ENCODE measurements around the gene CALY.

The CALY gene

DNA sequence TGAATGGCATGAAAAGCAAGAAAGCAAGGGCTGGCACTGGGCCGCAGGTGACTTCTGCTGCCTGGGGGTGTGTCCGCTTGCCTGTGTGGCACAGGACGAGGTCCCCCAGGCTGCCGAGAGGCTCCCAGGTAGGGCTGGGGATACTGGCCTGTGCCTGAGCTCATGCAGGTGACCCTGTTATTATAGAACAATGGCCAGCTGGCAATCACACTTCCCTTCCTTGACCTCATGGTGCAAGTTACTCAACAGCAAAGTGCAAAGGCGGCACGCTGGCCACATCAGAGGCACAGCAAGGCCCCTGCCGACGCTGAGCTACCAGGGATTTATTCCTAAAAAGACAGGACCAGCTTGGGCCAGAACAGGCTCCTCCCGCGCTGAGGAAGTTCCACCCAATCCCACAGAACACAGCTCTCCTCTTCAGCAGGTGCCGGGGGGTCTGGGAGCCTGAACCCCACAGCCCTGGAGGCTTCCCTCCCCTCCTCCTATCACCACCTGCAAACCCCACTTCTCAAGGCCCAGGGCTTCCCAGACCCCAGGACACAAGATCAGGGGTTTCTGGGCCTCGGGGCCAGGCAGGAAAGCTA lies 58.6 kb downstream of the CALY start:
- no peak overlapping the region for H3K4me3 ChIP-seq (ENCODE audit: low read depth, low read length)
- DNase-seq (ENCODE audit: low read depth) = no peak

DNA sequence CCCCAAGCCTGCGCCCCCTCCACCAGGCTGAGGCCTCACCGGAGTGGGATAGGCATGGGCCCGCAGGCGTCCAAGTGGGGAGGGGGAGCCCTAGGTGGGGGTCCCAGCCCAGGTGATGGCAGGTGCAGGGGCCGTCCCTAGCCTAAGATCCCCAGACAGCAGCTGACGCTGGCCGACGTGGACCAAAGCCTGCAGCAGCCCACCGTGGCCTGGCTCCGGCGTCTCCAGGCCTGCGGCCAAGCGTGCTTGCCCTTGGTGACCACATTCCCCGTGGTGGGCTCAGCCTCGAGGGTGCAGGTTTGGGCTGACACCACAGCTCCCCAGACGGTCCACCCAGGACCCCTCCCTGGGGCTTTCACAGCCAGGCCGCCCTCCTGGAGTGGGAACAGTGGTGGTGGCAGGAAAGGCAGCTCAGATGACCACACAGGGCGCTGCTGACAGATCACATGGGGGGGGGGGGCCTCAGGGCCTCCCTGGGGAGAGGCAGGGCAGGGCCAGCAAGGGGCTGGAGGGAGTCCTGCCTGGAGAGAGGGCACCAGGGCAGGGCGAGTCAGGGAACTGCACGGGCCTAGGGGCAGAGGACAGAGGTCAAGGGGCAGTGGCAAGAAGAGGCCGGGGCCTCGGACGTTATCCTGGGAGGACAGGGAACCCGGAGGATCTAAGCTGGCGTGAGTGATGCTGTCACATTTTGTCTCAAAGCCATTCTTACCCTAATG lies 59.3 kb downstream of the CALY start:
- no peak overlapping the region for H3K4me3 ChIP-seq (ENCODE audit: low read depth, low read length)
- no peak for DNase-seq (ENCODE audit: low read depth)

DNA sequence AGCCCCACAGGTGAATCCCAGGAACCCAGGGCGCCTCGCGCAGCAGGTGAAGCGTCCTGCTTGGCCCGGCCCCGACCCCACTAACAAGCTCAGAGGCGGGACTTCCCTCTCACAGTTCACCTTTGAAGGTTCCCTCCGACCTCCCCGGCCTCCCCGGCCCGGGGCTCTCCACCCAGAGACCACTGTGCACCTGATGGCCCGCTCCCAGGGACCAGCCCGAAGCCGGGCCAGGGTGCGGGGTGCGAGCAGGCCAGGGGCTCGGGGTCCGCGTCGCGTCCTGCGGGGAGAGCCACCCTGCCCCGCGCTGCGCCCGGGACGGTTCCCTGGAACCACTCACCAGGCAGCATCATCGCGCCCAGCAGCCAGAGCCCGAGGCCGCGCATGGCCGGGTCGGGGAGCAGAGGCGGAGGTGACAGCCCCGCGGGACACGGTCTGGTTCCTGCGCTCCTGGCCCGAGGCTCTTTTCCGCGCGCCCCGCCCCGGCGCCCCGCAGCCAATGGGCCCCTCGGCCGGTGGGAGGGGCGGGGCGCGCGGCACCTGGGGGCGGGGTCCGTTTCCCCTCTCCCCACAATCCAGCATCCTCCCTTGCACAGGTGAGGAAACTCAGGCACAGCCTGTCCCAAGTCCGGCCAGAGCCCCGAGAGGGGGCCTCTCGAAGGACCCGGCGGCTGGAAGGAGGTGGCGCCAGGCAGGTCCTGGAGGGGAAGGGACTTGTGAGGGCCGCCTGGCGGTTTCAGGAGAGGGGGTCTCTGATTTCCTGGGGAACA lies 60.1 kb downstream of the CALY start, which contains the start of gene ADAM8:
Gene ADAM8 (minus strand): TSS at position 434 of the 767 bp plus-strand sequence. CDS start 51 bp downstream, at position 383.
- no peak for DNase-seq (ENCODE audit: low read depth)
- H3K4me3 ChIP-seq (ENCODE audit: low read depth, low read length) = no peak within 1 kb of the TSS

- no peak overlapping the region for H3K4me3 ChIP-seq (ENCODE audit: low read depth, low read length)
These were observed 60.6 kb downstream of the CALY start for GRCh38 chr10:133276100-133276434.

DNA sequence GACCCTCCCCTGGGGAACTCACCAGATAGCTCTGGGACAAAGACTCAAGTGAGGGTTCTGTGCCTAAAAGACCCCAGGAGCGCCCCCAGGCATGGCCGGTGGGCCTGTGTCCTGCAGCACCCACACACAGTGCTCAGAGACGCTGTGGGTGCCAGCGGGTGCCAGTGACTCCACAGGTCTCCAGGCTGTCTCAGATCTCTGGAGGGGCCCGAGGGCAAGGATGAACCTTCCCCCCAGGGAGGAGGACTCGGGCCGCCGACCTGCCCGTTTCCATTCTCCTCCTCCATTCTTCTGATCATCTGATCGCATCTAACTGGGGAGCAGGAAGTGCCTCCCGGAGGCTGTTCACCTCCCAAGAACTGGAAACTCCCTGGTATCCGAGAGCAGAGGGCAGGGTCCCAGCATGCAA lies 61.0 kb downstream of the CALY start:
- no peak for DNase-seq (ENCODE audit: low read depth)

More at GRCh38 chr10:133276100-133276434, 60.6 kb downstream of the CALY start:
- DNase-seq (ENCODE audit: low read depth) = no peak

GRCh38 chr10:133274751-133275683 lies 61.7 kb downstream of the CALY start:
- DNase-seq (ENCODE audit: low read depth) = no peak
- H3K4me3 ChIP-seq (ENCODE audit: low read depth, low read length) = no peak overlapping the region

More for the DNA sequence above, 61.0 kb downstream of the CALY start:
- no peak overlapping the region for H3K4me3 ChIP-seq (ENCODE audit: low read depth, low read length)
